ENCODE data around the gene ADAMTS10. TPM values are rescaled to one million over a fixed set of nuclear protein-coding genes. Genes with fewer than 3 reads are reported as not detected.
A peak's percentile ranks its signal among the peaks of the same experiment; 100 is the strongest.

The ADAMTS10 gene
- total and polyA plus RNA-seq, 11 donors = 4.3 to 14.7 (median 7.4) TPM

DNA sequence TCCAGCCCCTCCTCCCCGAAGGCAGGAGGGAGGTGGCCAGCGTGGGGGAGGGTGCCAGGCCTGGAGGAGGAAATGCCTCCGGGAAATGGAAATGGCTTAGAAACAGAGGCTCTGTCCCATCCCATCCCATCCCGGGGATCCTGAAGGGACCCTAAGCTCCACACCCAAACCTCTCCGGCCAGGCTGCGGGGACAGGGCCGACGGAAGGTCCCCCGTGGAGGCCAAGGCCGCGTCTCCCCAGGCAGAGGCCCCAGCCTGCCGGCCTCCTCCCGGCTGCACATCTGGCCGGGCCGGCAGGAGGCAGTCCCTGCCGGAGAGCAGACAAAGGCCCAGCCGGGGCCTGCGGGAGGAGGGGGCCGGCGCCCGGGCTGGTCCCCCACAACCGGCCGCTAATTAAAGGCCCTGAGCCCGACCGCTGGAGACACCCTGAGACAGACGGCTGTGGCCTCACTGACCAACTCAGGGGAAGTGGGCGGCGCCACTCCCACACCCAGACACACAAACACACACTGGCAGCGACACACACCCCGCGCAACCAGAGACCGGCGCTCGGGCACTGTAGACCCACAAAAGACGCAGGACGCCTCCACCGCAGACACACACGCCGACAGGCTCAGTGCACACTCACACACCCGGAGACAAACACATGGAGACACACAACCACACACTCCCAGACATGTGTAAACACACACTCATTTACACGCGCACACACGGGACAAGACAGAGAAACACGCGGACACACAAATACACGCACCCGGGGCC, 1.1 kb downstream of the ADAMTS10 start:
- peaks cover 0 to 11% (median 4%) of the 10 kb centered on the region in 9 donors for H3K36me3 ChIP-seq
- TF ChIP-seq CTCF (IDR thresholded peaks at IDR 0.05) (peak in 7 of 12 donors; percentile 10 to 40 (median 24)), POLR2A (IDR thresholded peaks at IDR 0.05) (no peak)
- peaks cover 0 to 8% (median 5%) of the 10 kb centered on the region in 12 donors for H3K9me3 ChIP-seq
- WGBS, 4 donors = 6 to 9% (median 7%) methylated on average over 24 to 47 of the region's 47 CpGs
- ATAC-seq (peak in 3 of 4 donors; percentile 65 to 76 (median 67)), DNase-seq (peak; percentile 62 to 84 (median 76))
- peak overlapping the region; percentile 50 to 92 (median 84) for H3K27ac ChIP-seq
- intact Hi-C loops (cut with DNase I) = no loop called here
- peaks cover 0 to 31% (median 13%) of the 10 kb centered on the region in 12 donors for H3K4me1 ChIP-seq
- peak overlapping the region; percentile 32 to 92 (median 65) for H3K4me3 ChIP-seq
- H3K27me3 ChIP-seq = peaks cover 0 to 6% (median 0%) of the 10 kb centered on the region in 9 donors

DNA sequence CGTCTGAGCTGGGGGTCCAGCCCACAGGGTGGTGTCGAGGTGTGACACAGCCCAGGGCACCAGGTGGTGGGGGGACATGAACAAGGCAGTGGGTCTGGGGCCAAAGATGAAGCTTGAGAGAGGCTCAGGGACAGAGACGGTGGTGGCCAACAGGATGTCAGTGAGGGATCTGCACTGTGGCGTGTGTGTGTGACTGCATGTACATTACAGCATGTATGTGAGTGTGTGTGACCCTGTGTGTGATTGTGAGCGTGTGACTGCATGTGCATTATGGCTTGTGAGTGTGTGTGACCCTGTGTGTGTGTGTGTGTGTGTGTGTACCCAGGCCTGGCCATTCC, 1.6 kb downstream of the ADAMTS10 start:
- H3K4me1 ChIP-seq = peaks cover 0 to 31% (median 13%) of the 10 kb centered on the region in 12 donors
- no peak for ATAC-seq
- H3K4me3 ChIP-seq = peak overlapping the region; percentile 32 to 92 (median 65)
- H3K36me3 ChIP-seq = peaks cover 0 to 13% (median 8%) of the 10 kb centered on the region in 9 donors
- intact Hi-C loops (cut with DNase I) = no loop called here
- H3K27me3 ChIP-seq = peaks cover 0 to 6% (median 0%) of the 10 kb centered on the region in 9 donors
- no peak for DNase-seq
- TF ChIP-seq CTCF (IDR thresholded peaks at IDR 0.05) (no peak), POLR2A (IDR thresholded peaks at IDR 0.05) (no peak)
- peaks cover 0 to 10% (median 5%) of the 10 kb centered on the region in 12 donors for H3K9me3 ChIP-seq
- peak overlapping the region; percentile 50 to 92 (median 84) for H3K27ac ChIP-seq
- WGBS, 4 donors = 49 to 74% (median 54%) methylated on average over 5 of the region's 5 CpGs

- Histone ChIP-seq H3K27ac (no peak overlapping the region), H3K27me3 (peaks cover 0 to 6% (median 0%) of the 10 kb centered on the region in 9 donors), H3K4me3 (no peak overlapping the region), H3K4me1 (peaks cover 0 to 31% (median 13%) of the 10 kb centered on the region in 12 donors), H3K36me3 (peaks cover 0 to 28% (median 18%) of the 10 kb centered on the region in 9 donors), H3K9me3 (peaks cover 0 to 10% (median 5%) of the 10 kb centered on the region in 12 donors)
- ATAC-seq (peak in 2 of 4 donors; percentile 40 to 57), DNase-seq (peak; percentile 46 to 74 (median 70))
- TF ChIP-seq POLR2A (IDR thresholded peaks at IDR 0.05) (no peak), CTCF (IDR thresholded peaks at IDR 0.05) (no peak)
- WGBS, 4 donors = 71 to 80% (median 73%) methylated on average over 4 of the region's 4 CpGs
- intact Hi-C loops (cut with DNase I) = no loop called here
Measured at GRCh38 chr19:8607386-8607785, 3.1 kb downstream of the ADAMTS10 start.

GRCh38 chr19:8605514-8605913, 5.0 kb downstream of the ADAMTS10 start:
- intact Hi-C loops (cut with DNase I) = no loop called here
- Histone ChIP-seq H3K27me3 (peaks cover 0 to 6% (median 0%) of the 10 kb centered on the region in 9 donors), H3K4me3 (no peak overlapping the region), H3K9me3 (peaks cover 0 to 10% (median 5%) of the 10 kb centered on the region in 12 donors), H3K36me3 (peaks cover 0 to 47% (median 26%) of the 10 kb centered on the region in 9 donors), H3K4me1 (peaks cover 0 to 22% (median 10%) of the 10 kb centered on the region in 12 donors), H3K27ac (no peak overlapping the region)
- no peak for ATAC-seq
- DNase-seq = no peak
- TF ChIP-seq CTCF (IDR thresholded peaks at IDR 0.05) (no peak), POLR2A (IDR thresholded peaks at IDR 0.05) (no peak)
- 91 to 97% (median 97%) methylated on average over 16 to 17 of the region's 17 CpGs for WGBS, 4 donors

All from heart left ventricle (tissue), 16 donors.